SU-DHL-6 (cell line): ENCODE results near the gene ZNF618.

Experiments used
- CTCF ChIP-seq: fragments of 200-600 bp; sonication (generic); IDR thresholded peaks from one replicate; pipeline ENCODE4 v1.5.1; 2017; ENCODE audit warnings: antibody characterized with exemption, mild to moderate bottlenecking, low read length, moderate library complexity; ENCODE audit not compliant: insufficient read depth, poor library complexity, severe bottlenecking
- EZH2phosphoT487 ChIP-seq: fragments of 200-600 bp; sonication (generic), shearing (Covaris generic); conservative IDR thresholded peaks from 2 replicates; pipeline ENCODE4 v1.6.1; 2018; ENCODE audit warnings: mild to moderate bottlenecking, antibody characterized with exemption, low read length, moderate library complexity, mixed read lengths

DNA sequence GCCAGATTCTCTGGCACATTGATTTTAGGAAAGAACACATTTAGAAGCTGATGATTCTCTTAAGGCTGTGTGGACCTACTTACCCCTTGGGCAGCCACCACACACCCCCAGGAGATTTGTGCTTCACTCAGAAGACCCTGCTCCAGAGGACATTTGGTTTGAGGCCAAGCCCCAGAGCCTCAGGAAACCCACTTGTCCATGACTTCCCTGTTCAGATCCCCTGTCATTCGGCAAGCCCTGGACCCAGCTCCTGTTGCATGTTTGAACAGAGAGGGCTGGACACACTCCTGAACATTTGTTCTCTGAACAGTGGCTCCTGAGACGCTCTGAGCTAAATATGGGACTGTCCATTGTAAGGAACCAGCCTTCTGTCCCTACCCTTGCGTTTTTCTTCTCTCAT is 119.9 kb downstream of the ZNF618 start:
- no peak for TF ChIP-seq CTCF
- no peak for TF ChIP-seq EZH2phosphoT487
